GM21360 (cell line): ENCODE measurements around the gene CCZ1B.
"Not testable (repeated sequence)": the region's sequence is repeated elsewhere in the genome, so short reads cannot be mapped to it uniquely, and the experiment has no call there.

Experiments used
- ATAC-seq: cut with Tn5 transposase; IDR thresholded peaks from one replicate; pipeline ENCODE4 v1.9.1; 2021; ENCODE audit warnings: mild to moderate bottlenecking, moderate library complexity; ENCODE audit not compliant: unreplicated experiment

CCZ1B gene

DNA sequence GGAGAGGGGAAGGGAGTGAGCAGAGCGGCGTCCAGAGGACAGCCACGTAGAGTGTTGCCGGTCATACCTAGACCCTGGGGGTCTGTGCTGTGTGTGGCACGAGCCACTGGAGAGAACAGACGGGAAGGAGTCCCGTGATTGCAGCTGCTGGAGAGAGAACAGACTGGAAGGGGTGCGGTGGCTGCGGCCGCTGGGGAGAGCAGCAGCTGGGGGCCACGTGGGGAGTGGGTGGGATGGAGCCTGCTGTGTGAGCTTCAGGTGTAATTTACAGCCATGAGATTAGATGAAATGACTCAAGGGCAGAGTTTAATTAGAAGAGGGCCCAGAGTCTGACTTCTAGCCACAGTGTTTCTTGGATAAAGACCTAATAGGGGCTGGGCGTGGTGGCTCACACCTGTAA is 76.7 kb downstream of the CCZ1B start:
- not testable (repeated sequence) for ATAC-seq
